GM18867 (cell line): Measurements from ENCODE around the gene FAM83G.
"Not testable (repeated sequence)": the region's sequence is repeated elsewhere in the genome, so short reads cannot be mapped to it uniquely, and the experiment has no call there.

ENCODE experiments used
- ATAC-seq: cut with Tn5 transposase; IDR thresholded peaks from one replicate; pipeline ENCODE4 v1.9.1; 2021; ENCODE audit warnings: mild to moderate bottlenecking, moderate library complexity; ENCODE audit not compliant: unreplicated experiment

FAM83G gene

GRCh38 chr17:18928628-18929125 lies 75.9 kb downstream of the FAM83G start:
- ATAC-seq: no peak

DNA sequence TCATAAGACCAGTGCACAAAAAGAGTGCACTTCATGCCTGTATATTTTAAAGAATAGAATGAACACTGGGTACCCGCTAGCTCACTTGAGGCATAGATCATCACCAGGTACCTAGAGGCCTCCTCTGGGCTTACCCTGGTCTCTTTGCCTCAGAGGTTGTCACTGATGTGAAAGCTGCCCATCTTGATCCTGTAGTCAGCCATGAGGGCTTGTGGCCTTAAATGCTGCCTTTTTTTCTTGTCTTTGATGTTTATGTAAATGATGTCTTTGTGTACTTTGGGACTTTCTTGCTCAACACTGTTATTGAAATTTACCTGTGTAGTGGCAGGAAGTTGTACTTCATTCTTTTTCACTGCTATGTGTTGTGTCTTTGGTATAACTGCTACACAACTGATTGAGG lies 79.4 kb downstream of the FAM83G start:
- no peak for ATAC-seq

DNA sequence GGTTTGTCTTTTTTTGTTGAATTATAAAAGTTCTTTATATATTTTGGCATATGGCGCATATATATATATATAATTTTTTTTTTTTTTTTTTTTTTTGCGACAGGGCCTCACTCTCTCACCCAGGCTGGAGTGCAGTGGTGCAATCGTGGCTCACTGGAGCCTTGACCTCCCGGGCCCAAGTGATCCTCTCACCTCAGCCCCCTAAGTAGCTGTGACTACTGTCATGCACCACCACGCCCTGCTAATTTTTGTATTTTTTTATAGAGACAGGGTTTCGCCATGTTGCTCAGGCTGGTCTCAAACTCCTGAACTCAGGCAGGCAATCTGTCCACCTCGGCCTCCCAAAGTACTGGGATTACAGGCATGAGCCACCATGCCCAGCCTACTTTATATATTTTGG lies 82.0 kb downstream of the FAM83G start:
- not testable (repeated sequence) for ATAC-seq

DNA sequence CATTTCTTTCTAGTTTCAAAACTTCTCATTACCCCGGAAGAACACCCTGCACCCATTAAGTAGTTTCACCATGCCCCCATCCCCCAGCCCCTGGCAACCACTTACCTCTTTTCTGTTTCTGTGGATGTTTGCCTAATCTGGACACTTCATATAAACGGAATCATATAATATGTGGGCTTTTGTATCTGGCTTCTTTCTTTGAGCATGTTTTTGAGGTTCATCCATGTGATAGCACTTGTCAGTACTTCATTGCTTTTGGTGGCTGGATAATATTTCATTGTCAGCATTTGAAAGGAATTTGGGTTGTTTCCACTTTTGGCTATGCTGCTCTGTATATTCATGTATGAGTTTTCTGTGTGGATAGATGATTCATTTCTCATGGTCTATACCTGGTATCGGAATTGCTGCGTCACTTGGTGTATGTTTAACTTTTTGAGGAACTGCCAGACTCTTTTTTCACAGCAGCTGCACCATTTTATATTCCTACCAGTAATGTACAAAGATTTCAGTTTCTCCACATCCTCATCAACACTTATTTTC lies 82.6 kb downstream of the FAM83G start:
- peak; percentile 63 for ATAC-seq

- ATAC-seq: peak; percentile 6
Observed at GRCh38 chr17:18921485-18921884, 83.1 kb downstream of the FAM83G start.

GRCh38 chr17:18920911-18921441 lies 83.6 kb downstream of the FAM83G start:
- peak; percentile 37 for ATAC-seq

- no peak for ATAC-seq
Observed at GRCh38 chr17:18919963-18920362, 84.6 kb downstream of the FAM83G start.
